AG09319 (cell line): ENCODE data around the gene C20orf141.

Source experiments
- DNase-seq: peaks from one replicate; pipeline ENCODE4 v3.0.0-alpha.2; 2010; ENCODE audit warnings: low read depth; ENCODE audit errors: extremely low read depth
- CTCF ChIP-seq: IDR thresholded peaks from 2 replicates; pipeline ENCODE4 v1.5.1; 2011; ENCODE audit warnings: low read depth, mild to moderate bottlenecking, inconsistent platforms, low read length, moderate library complexity

C20orf141 gene

GRCh38 chr20:2845607-2846006 is 30.8 kb downstream of the C20orf141 start:
- no peak for DNase-seq
- TF ChIP-seq CTCF, result no peak

GRCh38 chr20:2846698-2847097 is 31.9 kb downstream of the C20orf141 start:
- DNase-seq, result no peak
- TF ChIP-seq CTCF, result no peak

- TF ChIP-seq CTCF, result no peak
- DNase-seq, result no peak
Observed at GRCh38 chr20:2847802-2848201, 33.0 kb downstream of the C20orf141 start.

GRCh38 chr20:2849529-2849928 is 34.7 kb downstream of the C20orf141 start:
- no peak for DNase-seq
- no peak for TF ChIP-seq CTCF

- DNase-seq, result no peak
- no peak for TF ChIP-seq CTCF
Observed at GRCh38 chr20:2851086-2851485, 36.3 kb downstream of the C20orf141 start.

- TF ChIP-seq CTCF, result no peak
- DNase-seq, result no peak
Observed at GRCh38 chr20:2858591-2858990, 43.8 kb downstream of the C20orf141 start.

GRCh38 chr20:2859330-2860121 is 44.7 kb downstream of the C20orf141 start:
- TF ChIP-seq CTCF, result no peak
- no peak for DNase-seq
